ENCODE data around the gene FLG. TPM values are rescaled to one million over a fixed set of nuclear protein-coding genes. Genes with fewer than 3 reads are reported as not detected.

Gene FLG
- total RNA-seq: not detected in 2 replicates

DNA sequence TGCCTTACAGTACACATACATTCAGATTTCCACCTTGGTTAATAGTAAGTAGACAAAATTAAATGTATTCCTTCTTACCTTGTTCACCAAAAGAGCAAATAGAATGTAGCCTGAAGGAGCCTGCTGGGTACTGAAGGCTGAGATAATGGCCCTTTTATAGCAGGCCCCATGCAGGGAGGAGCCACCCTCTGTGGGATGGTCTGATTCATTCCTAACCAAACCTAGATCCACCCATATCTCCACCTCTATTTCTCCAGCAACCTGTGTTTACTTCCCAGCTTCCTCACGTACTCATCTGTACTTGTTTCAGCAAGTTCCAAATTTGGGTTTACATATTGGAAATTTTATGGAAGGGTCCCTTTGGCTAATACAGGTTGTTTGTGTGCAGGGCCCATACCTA is at the start of gene FLG:
FLG (minus strand) TSS at position 129 of the 400 bp plus-strand sequence. CDS start 9,783 bp downstream, outside the sequence.
- Mint-ChIP-seq H3K27me3 (peaks cover 13% of the 10 kb centered on the region), H3K9me3 (no peaks in the 10 kb centered on the region), H3K4me3 (no peak within 1 kb of the TSS), H3K27ac (no peak within 1 kb of the TSS), H3K4me1 (no peaks in the 10 kb centered on the region), H3K36me3 (ENCODE audit: low read depth) (no peaks in the 10 kb centered on the region)
- DNase-seq: no peak
- intact Hi-C loops (cut with micrococcal nuclease): no loop called here

DNA sequence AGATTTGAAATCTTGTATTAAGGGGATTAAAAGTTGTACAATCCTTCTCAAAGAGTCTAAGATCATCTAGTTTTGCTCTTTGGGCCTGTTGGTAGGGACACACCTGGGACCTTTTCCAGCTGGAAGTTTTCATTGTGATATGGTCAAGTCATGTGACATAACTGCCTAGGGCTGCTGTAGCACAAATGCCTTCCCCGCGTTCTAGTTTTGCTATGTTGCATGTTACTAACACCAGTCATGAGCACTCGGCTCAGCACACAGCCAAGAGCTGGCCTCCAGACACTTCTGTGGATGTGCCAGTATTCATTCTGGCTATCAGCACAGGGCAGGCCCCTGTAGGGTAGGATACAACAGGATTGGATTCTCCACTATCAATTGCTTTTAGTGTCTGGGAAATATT is 49.4 kb upstream of the FLG start:
- Mint-ChIP-seq H3K9me3 (peaks cover 2% of the 10 kb centered on the region), H3K36me3 (ENCODE audit: low read depth) (no peaks in the 10 kb centered on the region), H3K4me3 (no peak overlapping the region), H3K27me3 (peaks cover 11% of the 10 kb centered on the region), H3K4me1 (no peaks in the 10 kb centered on the region), H3K27ac (no peak overlapping the region)
- intact Hi-C loops (cut with micrococcal nuclease): no loop called here
- no peak for DNase-seq

DNA sequence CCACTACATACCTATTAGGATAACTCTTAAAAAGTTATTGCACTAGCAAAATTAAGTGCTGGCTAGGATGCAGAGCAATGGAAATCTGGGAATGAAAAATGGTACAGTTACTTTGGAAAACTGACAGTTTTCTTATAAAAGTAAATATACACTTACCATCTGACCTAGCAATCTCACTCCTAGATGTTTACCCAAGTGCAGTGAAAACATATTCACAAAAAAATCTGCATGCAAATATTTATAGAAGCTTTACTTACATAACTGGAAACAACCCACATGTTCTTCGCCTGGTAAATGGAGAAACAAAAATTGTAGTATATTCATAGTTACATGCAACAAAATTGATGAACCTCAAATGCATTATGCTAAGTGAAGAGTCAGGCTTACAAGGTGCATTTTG is 47.6 kb upstream of the FLG start:
- intact Hi-C loops (cut with micrococcal nuclease): no loop called here
- no peak overlapping the region for H3K27ac Mint-ChIP-seq
- H3K4me1 Mint-ChIP-seq: no peaks in the 10 kb centered on the region

DNA sequence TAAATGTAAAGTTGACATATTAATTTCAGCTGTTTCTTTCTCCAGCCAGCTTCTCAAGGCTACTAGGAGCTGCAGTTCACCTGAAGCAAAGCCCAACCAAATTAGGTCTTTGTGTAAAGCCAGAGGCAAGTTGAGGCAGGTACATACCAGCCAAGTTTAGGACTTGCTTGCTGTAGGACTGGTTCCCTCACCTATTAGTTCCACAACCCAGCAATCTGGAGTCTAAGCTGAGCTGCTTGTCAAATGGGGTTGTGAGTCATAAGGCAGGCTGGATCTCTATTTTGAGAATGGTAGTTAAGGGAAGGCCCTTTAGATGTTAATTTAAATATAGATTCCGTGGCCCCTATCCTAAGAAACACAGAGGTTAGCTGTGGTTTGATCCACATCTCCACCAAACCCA is 42.4 kb upstream of the FLG start:
- Mint-ChIP-seq H3K4me1 (no peaks in the 10 kb centered on the region), H3K9me3 (peaks cover 5% of the 10 kb centered on the region), H3K27me3 (peaks cover 9% of the 10 kb centered on the region), H3K4me3 (no peak overlapping the region), H3K36me3 (ENCODE audit: low read depth) (no peaks in the 10 kb centered on the region), H3K27ac (no peak overlapping the region)
- no peak for DNase-seq
- intact Hi-C loops (cut with micrococcal nuclease): no loop called here

More for the DNA sequence above, 47.6 kb upstream of the FLG start:
- H3K27me3 Mint-ChIP-seq: peaks cover 11% of the 10 kb centered on the region
- no peaks in the 10 kb centered on the region for H3K36me3 Mint-ChIP-seq (ENCODE audit: low read depth)
- DNase-seq: no peak
- H3K9me3 Mint-ChIP-seq: peaks cover 5% of the 10 kb centered on the region
- H3K4me3 Mint-ChIP-seq: no peak overlapping the region

DNA sequence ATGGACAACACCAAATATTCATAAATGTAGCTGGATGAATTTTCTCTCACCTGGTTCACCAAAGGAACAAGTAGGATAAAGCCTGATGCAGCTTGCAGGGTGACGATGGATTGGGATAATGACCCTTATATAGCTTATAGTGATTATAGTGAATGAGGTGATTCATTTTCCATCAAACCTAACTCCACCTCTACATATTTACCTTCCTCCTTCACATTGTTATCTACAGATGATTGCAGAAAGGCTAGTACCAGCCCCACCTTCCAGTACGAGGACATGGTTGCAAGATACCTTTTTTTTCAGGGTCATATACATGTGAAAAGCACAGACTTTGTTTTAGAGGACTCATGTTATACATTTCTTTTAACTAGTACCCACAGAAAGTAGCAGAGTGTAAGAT is 34.9 kb upstream of the FLG start, which contains the start of gene FLG2:
FLG2 (minus strand) TSS at position 101 of the 400 bp plus-strand sequence. CDS start 1,122 bp downstream, outside the sequence.
- no peaks in the 10 kb centered on the region for H3K27me3 Mint-ChIP-seq
- intact Hi-C loops (cut with micrococcal nuclease): no loop called here

DNA sequence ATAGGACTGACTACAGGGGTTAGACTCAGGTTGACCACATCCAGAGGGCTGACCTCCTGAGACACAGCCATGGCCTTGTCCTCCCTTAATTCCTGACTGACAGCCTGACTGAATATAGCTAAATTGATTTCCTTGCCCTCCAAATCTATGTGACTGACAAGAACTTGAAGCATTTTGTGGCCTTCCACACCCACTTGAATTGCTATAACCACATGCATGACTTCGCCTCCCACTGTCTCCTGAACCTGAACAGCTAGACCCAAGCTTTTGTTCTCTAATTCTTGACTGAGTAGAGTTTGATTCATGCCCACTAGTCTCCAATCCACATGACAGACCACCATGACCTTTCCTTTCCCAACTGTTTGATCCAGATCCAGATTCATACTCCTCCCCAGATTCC is 31.7 kb upstream of the FLG start:
- H3K36me3 Mint-ChIP-seq (ENCODE audit: low read depth): no peaks in the 10 kb centered on the region
- no peak overlapping the region for H3K4me3 Mint-ChIP-seq
- no peak for DNase-seq
- intact Hi-C loops (cut with micrococcal nuclease): no loop called here
- H3K9me3 Mint-ChIP-seq: peaks cover 8% of the 10 kb centered on the region
- H3K27ac Mint-ChIP-seq: no peak overlapping the region
- H3K4me1 Mint-ChIP-seq: no peaks in the 10 kb centered on the region
- H3K27me3 Mint-ChIP-seq: no peaks in the 10 kb centered on the region

More for the DNA sequence above, 34.9 kb upstream of the FLG start, which contains the start of gene FLG2:
- no peak for DNase-seq
- Mint-ChIP-seq H3K9me3 (peaks cover 8% of the 10 kb centered on the region), H3K36me3 (ENCODE audit: low read depth) (no peaks in the 10 kb centered on the region), H3K4me3 (no peak within 1 kb of the TSS), H3K4me1 (no peaks in the 10 kb centered on the region), H3K27ac (no peak within 1 kb of the TSS)

DNA sequence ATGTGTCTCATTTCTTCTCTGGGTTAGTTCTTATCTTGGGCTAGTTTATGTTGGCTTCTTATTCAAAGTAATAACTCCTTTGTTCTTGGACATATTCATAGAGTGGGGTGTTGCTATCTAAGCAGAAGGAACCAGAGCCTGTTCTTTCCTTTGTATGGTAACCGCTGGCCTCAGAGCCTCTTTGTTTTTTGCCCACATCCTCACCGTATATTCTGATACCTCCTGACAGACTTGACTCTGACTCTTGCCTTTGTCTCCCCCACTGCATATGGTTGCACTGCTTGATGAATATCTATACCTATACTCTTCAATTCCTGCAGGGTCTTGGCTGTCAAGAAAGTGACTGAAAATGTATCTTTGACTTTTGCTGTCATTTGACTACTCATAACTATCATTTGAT is 24.6 kb upstream of the FLG start:
- H3K4me1 Mint-ChIP-seq: no peaks in the 10 kb centered on the region
- peaks cover 18% of the 10 kb centered on the region for H3K27me3 Mint-ChIP-seq
- no peak for DNase-seq
- H3K27ac Mint-ChIP-seq: no peak overlapping the region
- no peaks in the 10 kb centered on the region for H3K36me3 Mint-ChIP-seq (ENCODE audit: low read depth)
- no peak overlapping the region for H3K4me3 Mint-ChIP-seq
- H3K9me3 Mint-ChIP-seq: no peaks in the 10 kb centered on the region
- intact Hi-C loops (cut with micrococcal nuclease): loop anchor here (5.0 kb wide), 1 partner anchor 297 kb away; no protein-coding TSS in a partner anchor

DNA sequence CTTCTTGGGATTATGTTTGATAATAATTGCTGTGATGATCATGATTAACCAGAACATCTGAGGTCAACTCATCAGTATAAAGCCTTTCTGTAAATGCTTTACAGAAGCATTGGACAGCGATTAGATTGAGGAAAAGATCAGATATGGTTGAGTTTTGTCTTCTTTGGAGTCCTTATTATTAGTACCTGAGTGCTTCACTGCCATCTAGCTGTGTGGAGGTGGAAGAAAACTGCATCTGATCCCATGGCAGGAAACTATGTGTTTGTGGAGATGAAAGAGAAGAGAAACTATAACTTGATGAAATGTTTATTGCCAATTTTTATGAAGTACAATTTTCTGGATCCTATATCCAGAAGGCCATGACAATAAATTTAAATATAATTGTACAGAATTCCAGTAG is 23.4 kb upstream of the FLG start:
- intact Hi-C loops (cut with micrococcal nuclease): loop anchor here (5.0 kb wide), 1 partner anchor 296 kb away; no protein-coding TSS in a partner anchor

DNA sequence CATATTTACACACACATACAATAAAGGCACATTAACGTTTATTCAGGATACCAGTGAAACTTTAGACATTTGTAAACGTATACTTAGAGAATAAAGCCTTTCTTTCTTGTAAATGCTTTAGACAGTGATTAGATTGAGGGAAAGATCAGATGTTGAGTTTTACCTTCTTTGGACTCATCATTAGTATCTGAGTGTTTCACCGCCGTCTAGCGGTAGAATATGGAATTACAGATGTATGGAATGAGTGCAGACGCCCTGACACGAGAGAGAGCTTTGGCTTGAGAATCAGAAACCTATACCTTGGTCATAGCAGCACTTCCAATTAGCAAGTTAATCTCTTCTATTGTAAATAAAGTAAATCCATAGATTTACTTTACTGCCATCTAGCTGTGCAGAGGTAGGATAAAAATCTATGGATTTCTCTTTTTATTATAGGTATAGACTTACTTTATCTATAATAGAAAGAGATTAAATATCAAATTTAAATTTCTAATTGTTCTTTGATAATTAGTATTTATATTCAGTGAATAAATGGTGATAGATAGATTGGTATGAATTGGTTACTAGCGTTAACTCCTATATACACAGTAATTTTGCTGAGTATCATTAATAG is 22.2 kb upstream of the FLG start:
- no peak overlapping the region for H3K27ac Mint-ChIP-seq
- H3K4me3 Mint-ChIP-seq: no peak overlapping the region
- DNase-seq: peak; percentile 88
- H3K36me3 Mint-ChIP-seq (ENCODE audit: low read depth): no peaks in the 10 kb centered on the region
- H3K27me3 Mint-ChIP-seq: peaks cover 29% of the 10 kb centered on the region
- intact Hi-C loops (cut with micrococcal nuclease): loop anchor here (1.0 to 5.0 kb wide), 2 partner anchors 111 to 295 kb away; no protein-coding TSS in a partner anchor
- H3K9me3 Mint-ChIP-seq: no peaks in the 10 kb centered on the region
- H3K4me1 Mint-ChIP-seq: no peaks in the 10 kb centered on the region

More for the DNA sequence above, 23.4 kb upstream of the FLG start:
- no peaks in the 10 kb centered on the region for H3K36me3 Mint-ChIP-seq (ENCODE audit: low read depth)
- DNase-seq: no peak
- peaks cover 26% of the 10 kb centered on the region for H3K27me3 Mint-ChIP-seq
- no peaks in the 10 kb centered on the region for H3K4me1 Mint-ChIP-seq
- no peaks in the 10 kb centered on the region for H3K9me3 Mint-ChIP-seq
- H3K4me3 Mint-ChIP-seq: no peak overlapping the region
- H3K27ac Mint-ChIP-seq: no peak overlapping the region

DNA sequence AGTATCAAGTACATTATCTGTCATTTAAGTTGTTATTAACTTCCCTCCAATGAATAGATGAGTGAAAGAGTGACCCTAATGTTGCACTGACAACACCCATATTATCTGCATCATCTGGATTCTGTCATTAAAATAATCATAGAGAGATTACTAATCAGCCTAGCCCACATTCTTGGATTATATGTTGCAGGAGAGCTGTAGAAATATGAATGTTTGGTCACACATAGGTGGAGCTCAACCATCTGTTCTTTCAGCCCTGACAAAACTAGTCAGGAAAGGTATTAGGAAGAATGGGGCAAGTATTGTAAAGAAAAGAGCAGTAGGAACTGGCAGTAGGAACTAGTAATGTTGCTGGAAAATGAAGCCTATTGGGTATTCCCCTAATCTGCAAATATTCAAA is 19.4 kb upstream of the FLG start:
- H3K4me1 Mint-ChIP-seq: no peaks in the 10 kb centered on the region
- no peaks in the 10 kb centered on the region for H3K36me3 Mint-ChIP-seq (ENCODE audit: low read depth)
- no peak for DNase-seq
- H3K27ac Mint-ChIP-seq: no peak overlapping the region
- H3K9me3 Mint-ChIP-seq: no peaks in the 10 kb centered on the region
- intact Hi-C loops (cut with micrococcal nuclease): loop anchor here (1.0 kb wide), 1 partner anchor 154 kb away; no protein-coding TSS in a partner anchor
- H3K27me3 Mint-ChIP-seq: peaks cover 41% of the 10 kb centered on the region
- no peak overlapping the region for H3K4me3 Mint-ChIP-seq

DNA sequence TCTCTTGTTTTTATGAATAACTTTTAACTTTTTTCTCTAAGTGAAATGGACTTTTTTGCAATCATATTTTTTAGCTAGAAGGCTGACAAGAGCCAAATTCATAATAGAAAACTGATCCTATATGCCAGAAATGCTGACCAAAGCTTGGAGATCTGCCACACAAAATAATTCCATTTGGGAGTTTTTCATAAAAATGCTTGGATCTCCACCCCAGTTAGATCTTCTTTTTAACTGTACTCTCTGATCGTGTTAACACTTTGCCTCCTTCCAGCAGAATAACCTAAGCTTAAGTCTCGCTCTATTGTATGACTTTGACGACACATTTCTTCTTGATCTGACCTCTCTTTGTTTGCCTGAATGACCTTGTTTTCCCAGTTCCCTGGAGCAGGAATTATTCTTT is 18.0 kb upstream of the FLG start:
- H3K4me1 Mint-ChIP-seq: no peaks in the 10 kb centered on the region
- no peaks in the 10 kb centered on the region for H3K36me3 Mint-ChIP-seq (ENCODE audit: low read depth)
- H3K9me3 Mint-ChIP-seq: no peaks in the 10 kb centered on the region
- no peak for DNase-seq
- H3K27me3 Mint-ChIP-seq: peaks cover 44% of the 10 kb centered on the region
- H3K27ac Mint-ChIP-seq: no peak overlapping the region
- intact Hi-C loops (cut with micrococcal nuclease): no loop called here
- H3K4me3 Mint-ChIP-seq: no peak overlapping the region

DNA sequence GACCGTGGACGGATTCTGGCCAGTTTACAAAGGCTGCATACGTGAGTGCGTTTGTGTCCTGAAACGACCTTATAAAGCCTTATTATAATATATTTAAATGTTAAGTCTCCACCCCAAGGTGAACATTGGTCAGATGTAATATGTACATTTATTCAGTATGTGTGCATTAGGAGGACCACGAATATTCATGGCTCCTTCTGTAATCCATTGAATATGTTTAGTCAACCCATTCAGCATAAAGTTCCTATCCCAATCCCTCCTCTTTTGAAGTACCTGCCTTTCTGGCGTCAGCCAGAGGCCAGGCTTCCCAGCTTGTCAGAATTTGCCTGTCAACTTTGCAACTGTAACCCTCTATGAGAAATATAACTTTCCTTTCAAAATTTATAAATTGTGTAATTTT is 10.4 kb upstream of the FLG start:
- Mint-ChIP-seq H3K4me1 (no peaks in the 10 kb centered on the region), H3K4me3 (no peak overlapping the region), H3K27me3 (peaks cover 26% of the 10 kb centered on the region), H3K27ac (no peak overlapping the region), H3K36me3 (ENCODE audit: low read depth) (no peaks in the 10 kb centered on the region), H3K9me3 (no peaks in the 10 kb centered on the region)
- intact Hi-C loops (cut with micrococcal nuclease): no loop called here
- DNase-seq: no peak

DNA sequence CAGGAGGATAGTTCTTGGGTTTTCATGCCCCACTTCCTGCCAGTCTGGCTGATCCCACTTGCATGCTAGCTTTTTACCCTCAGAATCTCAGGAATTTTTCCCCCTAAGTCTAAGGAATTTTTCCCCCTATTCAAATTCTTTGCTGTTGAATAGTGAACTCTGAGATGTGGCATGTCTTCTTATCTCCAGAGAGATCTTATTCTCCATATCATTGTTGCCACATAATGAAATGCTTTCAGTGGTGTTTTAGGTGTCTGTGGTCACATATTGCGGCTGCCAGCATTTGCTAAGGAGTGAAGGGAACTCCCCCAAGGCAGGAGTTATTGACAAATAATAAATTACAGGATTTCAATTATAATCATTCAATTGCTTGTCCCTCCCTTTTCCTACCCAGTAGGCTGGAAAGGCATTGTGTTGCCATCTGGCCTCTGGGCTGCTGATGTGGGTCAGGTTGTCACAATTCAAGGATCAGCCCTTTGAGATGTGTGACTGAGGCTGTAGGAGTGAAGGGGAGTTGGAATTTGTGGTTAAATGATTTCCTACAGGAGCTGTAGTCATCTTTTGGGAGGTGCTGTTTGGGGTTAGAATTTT is 3.9 kb upstream of the FLG start:
- intact Hi-C loops (cut with micrococcal nuclease): no loop called here
- no peak for DNase-seq
- no peak overlapping the region for H3K27ac Mint-ChIP-seq
- no peaks in the 10 kb centered on the region for H3K9me3 Mint-ChIP-seq
- no peaks in the 10 kb centered on the region for H3K4me1 Mint-ChIP-seq
- H3K36me3 Mint-ChIP-seq (ENCODE audit: low read depth): no peaks in the 10 kb centered on the region
- H3K27me3 Mint-ChIP-seq: peaks cover 15% of the 10 kb centered on the region
- H3K4me3 Mint-ChIP-seq: no peak overlapping the region

DNA sequence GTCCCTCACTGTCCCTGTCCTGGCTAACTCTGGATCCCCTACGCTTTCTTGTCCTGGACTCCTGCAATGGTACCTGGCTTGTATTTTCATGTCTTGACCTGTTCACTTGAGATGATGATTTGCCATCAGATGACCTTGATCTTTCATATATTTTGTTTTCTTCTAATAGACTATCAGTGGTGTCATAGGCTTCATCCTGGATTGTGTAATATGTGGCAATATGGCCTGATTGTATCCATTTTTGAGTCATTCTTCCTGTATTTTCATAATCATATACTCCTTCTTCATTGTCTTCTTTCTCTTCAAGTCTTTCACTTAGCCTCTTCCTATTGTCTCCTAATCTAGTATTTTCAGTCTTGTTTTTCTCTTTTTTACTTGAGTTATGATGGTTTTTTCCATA is 11.1 kb downstream of the FLG start:
- no peaks in the 10 kb centered on the region for H3K27me3 Mint-ChIP-seq
- H3K4me3 Mint-ChIP-seq: no peak overlapping the region
- no peaks in the 10 kb centered on the region for H3K9me3 Mint-ChIP-seq
- DNase-seq: no peak
- H3K4me1 Mint-ChIP-seq: no peaks in the 10 kb centered on the region
- intact Hi-C loops (cut with micrococcal nuclease): no loop called here
- H3K36me3 Mint-ChIP-seq (ENCODE audit: low read depth): no peaks in the 10 kb centered on the region
- no peak overlapping the region for H3K27ac Mint-ChIP-seq
